Spleen (tissue), 11 donors: ENCODE data around the gene GALNT13. TPM values are rescaled to one million over a fixed set of nuclear protein-coding genes. Genes with fewer than 3 reads are reported as not detected.

Experiments used
- DNase-seq: peaks from one replicate; pipeline ENCODE4 v3.0.0-alpha.2; 2020
- H3K27ac ChIP-seq, 8 donors: fragments of 200-600 bp; sonication (generic) in 7 of 8; 1 replicate in 4 of 8; 2 replicates in 4 of 8; pipeline versions ENCODE4 v1.5.0 to v1.8.0; 2016 to 2021; ENCODE audit warnings: inconsistent platforms in 4 of 8, mild to moderate bottlenecking in 4 of 8, moderate library complexity in 1 of 8
- H3K27me3 ChIP-seq, 7 donors: fragments of 200-600 bp; sonication (generic) in 6 of 7; replicated peaks in 1 of 7; 1 replicate in 4 of 7; 2 replicates in 3 of 7; pipeline versions ENCODE4 v1.5.0 to v1.8.0; 2016 to 2021; ENCODE audit warnings: inconsistent platforms in 3 of 7, mild to moderate bottlenecking in 1 of 7
- H3K36me3 ChIP-seq, 6 donors: fragments of 200-600 bp; sonication (generic) in 5 of 6; 1 replicate in 4 of 6; 2 replicates in 2 of 6; pipeline versions ENCODE4 v1.5.0 to v1.8.0; 2016 to 2021; ENCODE audit warnings: inconsistent platforms in 2 of 6
- H3K4me1 ChIP-seq, 6 donors: fragments of 200-600 bp; sonication (generic) in 5 of 6; 1 replicate in 3 of 6; 2 replicates in 3 of 6; pipeline versions ENCODE4 v1.5.0 to v1.8.0; 2016 to 2021; ENCODE audit warnings: inconsistent platforms in 3 of 6
- H3K4me3 ChIP-seq, 8 donors: fragments of 200-600 bp; sonication (generic) in 7 of 8; 1 replicate in 4 of 8; 2 replicates in 4 of 8; pipeline versions ENCODE4 v1.5.0 to v1.8.0; 2016 to 2021; ENCODE audit warnings: inconsistent platforms in 4 of 8, mild to moderate bottlenecking in 4 of 8, moderate library complexity in 2 of 8
- H3K9me3 ChIP-seq, 8 donors: fragments of 200-600 bp; sonication (generic) in 7 of 8; 1 replicate in 4 of 8; 2 replicates in 4 of 8; pipeline versions ENCODE4 v1.5.0 to v1.8.0; 2016 to 2021; ENCODE audit warnings: inconsistent platforms in 4 of 8
- POLR2A ChIP-seq, 3 donors: fragments of 450-650 bp; IDR thresholded peaks; one replicate each; pipeline ENCODE4 v1.5.1; 2017; ENCODE audit warnings: antibody characterized with exemption in 3 of 3, mild to moderate bottlenecking in 1 of 3
- POLR2AphosphoS5 ChIP-seq, 3 donors: sonication (generic); formaldehyde crosslinking; IDR thresholded peaks; one replicate each; pipeline ENCODE4 v1.5.1; 2017; ENCODE audit warnings: antibody characterized with exemption in 3 of 3
- WGBS, 5 donors: extraction: QIAGEN DNeasy Blood & Tissue Kit in 3 of 5; methylation state at CpG; one replicate each; pipeline versions ENCODE4 v1.1.5 to v1.1.7; 2013 to 2018; 5-methylcytosine and 5-hydroxymethylcytosine counted together
- intact Hi-C: fragments of 100-400 bp; cut with DNase I; formaldehyde crosslinking; loops from one replicate; pipeline ENCODE4 v1.15.0; 2023; ENCODE audit warnings: low total_unique reads
- polyA plus RNA-seq, 3 donors: library from polyadenylated mRNA; stranded (reverse); fragments of 200-250 nt; gene quantifications; one replicate each; pipeline ENCODE4 v1.2.1, GENCODE V29; 2013
- total RNA-seq, 7 donors: library from RNA; depleted of rRNA in 3 of 7; stranded (reverse); fragments of >200 nt in 3 of 7; fragmentation: NEBNext Ultra II Directional in 4 of 7; extraction: Animal tissue kit (Norgen Biotek cat#: 25700) in 4 of 7; gene quantifications; one replicate each; pipeline versions ENCODE4 v1.1.0 to v1.2.1, GENCODE V29; 2016 to 2021
- TF ChIP-seq, protein P1 (sequence below), 11 experiments: fragments of 200-600 bp in 7 of 11; fragments of 450-650 bp in 4 of 11; sonication (generic) in 4 of 11; IDR thresholded peaks in 8 of 11; conservative IDR thresholded peaks in 3 of 11; 1 replicate in 7 of 11; 2 replicates in 4 of 11; pipeline versions ENCODE4 v1.4.0 to v1.8.0; 2016 to 2021; ENCODE audit warnings: antibody characterized with exemption in 11 of 11, inconsistent platforms in 4 of 11, mild to moderate bottlenecking in 1 of 11
- donor health status: healthy with polysubstance abuse.
- donor health status: DM: no; HTN: no; CAD: no; lungs with moderate emphysema.
- donor health status: DM: no; HTN: no; CAD: no.
- donor health status: Bipolar disorder and iron deficiency.
- donor health status: healthy.
- donor health status: DM: no; HTN: no; CAD: no.
- donor health status: DM: yes; HTN: yes; CAD: no.

Gene GALNT13
- total and polyA plus RNA-seq, 10 donors: 0.02 to 0.61 (median 0.11) TPM; not detected in 6

GRCh38 chr2:154015233-154015632 is 143.5 kb downstream of the GALNT13 start:
- Histone ChIP-seq H3K4me1 (no peaks in the 10 kb centered on the region), H3K9me3 (peaks cover 0 to 30% (median 9%) of the 10 kb centered on the region in 8 donors), H3K27me3 (no peaks in the 10 kb centered on the region), H3K4me3 (no peak overlapping the region), H3K36me3 (no peaks in the 10 kb centered on the region), H3K27ac (no peak overlapping the region)
- no peak for DNase-seq
- TF ChIP-seq POLR2AphosphoS5 (IDR thresholded peaks at IDR 0.05) (no peak), POLR2A (IDR thresholded peaks at IDR 0.05) (no peak)
- TF ChIP-seq, protein P1, sequence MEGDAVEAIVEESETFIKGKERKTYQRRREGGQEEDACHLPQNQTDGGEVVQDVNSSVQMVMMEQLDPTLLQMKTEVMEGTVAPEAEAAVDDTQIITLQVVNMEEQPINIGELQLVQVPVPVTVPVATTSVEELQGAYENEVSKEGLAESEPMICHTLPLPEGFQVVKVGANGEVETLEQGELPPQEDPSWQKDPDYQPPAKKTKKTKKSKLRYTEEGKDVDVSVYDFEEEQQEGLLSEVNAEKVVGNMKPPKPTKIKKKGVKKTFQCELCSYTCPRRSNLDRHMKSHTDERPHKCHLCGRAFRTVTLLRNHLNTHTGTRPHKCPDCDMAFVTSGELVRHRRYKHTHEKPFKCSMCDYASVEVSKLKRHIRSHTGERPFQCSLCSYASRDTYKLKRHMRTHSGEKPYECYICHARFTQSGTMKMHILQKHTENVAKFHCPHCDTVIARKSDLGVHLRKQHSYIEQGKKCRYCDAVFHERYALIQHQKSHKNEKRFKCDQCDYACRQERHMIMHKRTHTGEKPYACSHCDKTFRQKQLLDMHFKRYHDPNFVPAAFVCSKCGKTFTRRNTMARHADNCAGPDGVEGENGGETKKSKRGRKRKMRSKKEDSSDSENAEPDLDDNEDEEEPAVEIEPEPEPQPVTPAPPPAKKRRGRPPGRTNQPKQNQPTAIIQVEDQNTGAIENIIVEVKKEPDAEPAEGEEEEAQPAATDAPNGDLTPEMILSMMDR (IDR thresholded peaks at IDR 0.05 in 8 of 11, conservative IDR thresholded peaks at IDR 0.05 in 3 of 11): no peak
- intact Hi-C loops: no loop called here
- 74 to 92% (median 88%) methylated on average over 2 of the region's 2 CpGs for WGBS, 5 donors

GRCh38 chr2:154029504-154029903 is 157.8 kb downstream of the GALNT13 start:
- H3K9me3 ChIP-seq: peaks cover 0 to 41% (median 20%) of the 10 kb centered on the region in 8 donors

GRCh38 chr2:154032220-154032619 is 160.5 kb downstream of the GALNT13 start:
- intact Hi-C loops: no loop called here
- no peaks in the 10 kb centered on the region for H3K36me3 ChIP-seq
- 62 to 76% (median 71%) methylated on average over 3 of the region's 3 CpGs for WGBS, 5 donors
- no peak overlapping the region for H3K27ac ChIP-seq
- no peak overlapping the region for H3K4me3 ChIP-seq
- DNase-seq: no peak
- peaks cover 0 to 27% (median 14%) of the 10 kb centered on the region in 8 donors for H3K9me3 ChIP-seq
- H3K4me1 ChIP-seq: no peaks in the 10 kb centered on the region
- TF ChIP-seq POLR2AphosphoS5 (IDR thresholded peaks at IDR 0.05) (no peak), POLR2A (IDR thresholded peaks at IDR 0.05) (no peak)
- TF ChIP-seq, protein P1 (IDR thresholded peaks at IDR 0.05 in 8 of 11, conservative IDR thresholded peaks at IDR 0.05 in 3 of 11): no peak
- no peaks in the 10 kb centered on the region for H3K27me3 ChIP-seq

More at GRCh38 chr2:154029504-154029903, 157.8 kb downstream of the GALNT13 start:
- Histone ChIP-seq H3K36me3 (no peaks in the 10 kb centered on the region), H3K4me1 (no peaks in the 10 kb centered on the region), H3K27ac (no peak overlapping the region), H3K27me3 (no peaks in the 10 kb centered on the region), H3K4me3 (no peak overlapping the region)
- TF ChIP-seq, protein P1 (IDR thresholded peaks at IDR 0.05 in 8 of 11, conservative IDR thresholded peaks at IDR 0.05 in 3 of 11): no peak
- TF ChIP-seq POLR2AphosphoS5 (IDR thresholded peaks at IDR 0.05) (no peak), POLR2A (IDR thresholded peaks at IDR 0.05) (no peak)
- intact Hi-C loops: no loop called here
- DNase-seq: no peak
- 80 to 86% (median 83%) methylated on average over 3 of the region's 3 CpGs for WGBS, 5 donors

DNA sequence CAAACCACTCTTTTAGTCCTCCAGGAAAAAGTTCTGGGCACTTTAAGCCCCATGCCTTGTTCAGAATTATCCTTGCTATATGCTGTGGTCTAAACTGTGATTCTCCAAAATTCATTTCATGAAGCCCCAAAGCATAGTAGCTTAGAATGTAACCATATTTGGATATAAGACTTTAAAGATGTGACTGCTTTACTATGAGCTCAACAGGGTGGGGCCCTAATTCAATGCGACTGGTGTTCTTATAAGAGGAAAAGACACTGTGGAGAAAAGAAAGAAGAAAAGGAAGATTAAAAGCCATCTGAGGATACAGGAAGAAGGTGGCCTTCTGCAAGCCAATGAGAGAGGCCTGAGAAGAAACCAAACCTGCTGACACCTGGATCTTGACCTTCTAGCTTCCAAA is 174.8 kb downstream of the GALNT13 start:
- no peak overlapping the region for H3K4me3 ChIP-seq
- no peak for DNase-seq
- H3K9me3 ChIP-seq: peaks cover 0 to 6% (median 0%) of the 10 kb centered on the region in 8 donors
- no peaks in the 10 kb centered on the region for H3K36me3 ChIP-seq
- 80 to 96% (median 93%) methylated on average over 1 of the region's 1 CpG for WGBS, 5 donors
- intact Hi-C loops: no loop called here
- TF ChIP-seq, protein P1 (IDR thresholded peaks at IDR 0.05 in 8 of 11, conservative IDR thresholded peaks at IDR 0.05 in 3 of 11): no peak
- TF ChIP-seq POLR2A (IDR thresholded peaks at IDR 0.05) (no peak), POLR2AphosphoS5 (IDR thresholded peaks at IDR 0.05) (no peak)
- H3K4me1 ChIP-seq: no peaks in the 10 kb centered on the region
- no peak overlapping the region for H3K27ac ChIP-seq
- H3K27me3 ChIP-seq: no peaks in the 10 kb centered on the region
